HepG2 (cell line): ENCODE data around the gene RSPH10B. TPM values are rescaled to one million over a fixed set of nuclear protein-coding genes. Genes with fewer than 3 reads are reported as not detected.

Experiments
- ARID5B ChIP-seq: IDR thresholded peaks from 2 replicates; pipeline ENCODE4 v1.4.0; 2020; ENCODE audit warnings: mild to moderate bottlenecking, missing genetic modification reagents
- ATM ChIP-seq: fragments of 450-650 bp; IDR thresholded peaks from 2 replicates; pipeline ENCODE4 v1.7.1; 2017; ENCODE audit warnings: mild to moderate bottlenecking, borderline replicate concordance
- CBX2 ChIP-seq, 2 experiments: fragments of 200-600 bp in 1 of 2; sonication (generic); formaldehyde crosslinking in 1 of 2; IDR thresholded peaks; 2 replicates each; pipeline versions ENCODE4 v1.7.0 to v1.8.1; 2018 to 2022; ENCODE audit warnings: low read depth in 2 of 2, low read length in 1 of 2, mild to moderate bottlenecking in 1 of 2, missing genetic modification reagents in 1 of 2
- CENPX ChIP-seq: sonication (generic); formaldehyde crosslinking; IDR thresholded peaks from 2 replicates; pipeline ENCODE4 v1.9.0; 2021; ENCODE audit warnings: mild to moderate bottlenecking, missing genetic modification reagents, moderate library complexity
- GPBP1L1 ChIP-seq: sonication (generic); formaldehyde crosslinking; IDR thresholded peaks from 2 replicates; pipeline ENCODE4 v1.5.0; 2020; ENCODE audit warnings: mild to moderate bottlenecking, missing genetic modification reagents
- HDAC6 ChIP-seq: fragments of 200-600 bp; sonication (generic); IDR thresholded peaks from 2 replicates; pipeline ENCODE4 v1.7.0; 2017; ENCODE audit warnings: mild to moderate bottlenecking, antibody characterized with exemption, low read length, low read depth
- MLX ChIP-seq: IDR thresholded peaks from 2 replicates; pipeline ENCODE4 v1.6.1; 2016
- NPAS2 ChIP-seq: sonication (generic); formaldehyde crosslinking; IDR thresholded peaks from 2 replicates; pipeline ENCODE4 v1.8.0; 2022; ENCODE audit warnings: mild to moderate bottlenecking, missing genetic modification reagents, borderline replicate concordance
- SETDB1 ChIP-seq: sonication (generic); formaldehyde crosslinking; IDR thresholded peaks from 2 replicates; pipeline ENCODE4 v1.5.1; 2020; ENCODE audit warnings: missing genetic modification reagents, mild to moderate bottlenecking, borderline replicate concordance
- SIN3A ChIP-seq: IDR thresholded peaks from 2 replicates; pipeline ENCODE4 v1.6.1; 2011; ENCODE audit warnings: low read depth, mild to moderate bottlenecking, control low read depth, low read length, borderline replicate concordance
- SNAPC5 ChIP-seq: sonication (generic); formaldehyde crosslinking; IDR thresholded peaks from 2 replicates; pipeline ENCODE4 v1.8.1; 2023; ENCODE audit warnings: mild to moderate bottlenecking, missing genetic modification reagents, borderline replicate concordance
- TAF15 ChIP-seq: fragments of 200-400 bp; formaldehyde crosslinking; IDR thresholded peaks from one replicate; pipeline ENCODE4 v1.6.1; 2018; ENCODE audit warnings: mild to moderate bottlenecking, low read depth, low read length; ENCODE audit not compliant: poor library complexity, severe bottlenecking
- TBX3 ChIP-seq: fragments of 450-650 bp; IDR thresholded peaks from 2 replicates; pipeline ENCODE4 v1.6.1; 2017; ENCODE audit warnings: antibody characterized with exemption, mild to moderate bottlenecking, inconsistent platforms, borderline replicate concordance
- TCF7L2 ChIP-seq: IDR thresholded peaks from 2 replicates; pipeline ENCODE4 v1.6.1; 2011; ENCODE audit warnings: mild to moderate bottlenecking, low read depth, low read length, moderate library complexity
- WIZ ChIP-seq: sonication (generic); formaldehyde crosslinking; IDR thresholded peaks from 2 replicates; pipeline ENCODE4 v1.5.1; 2020; ENCODE audit warnings: mild to moderate bottlenecking, missing genetic modification reagents
- ZBTB20 ChIP-seq: sonication (generic); formaldehyde crosslinking; IDR thresholded peaks from 2 replicates; pipeline ENCODE4 v1.8.1; 2023; ENCODE audit warnings: missing genetic modification reagents, low read depth, mild to moderate bottlenecking, borderline replicate concordance
- ZBTB26 ChIP-seq: IDR thresholded peaks from 2 replicates; pipeline ENCODE4 v1.6.1; 2016; ENCODE audit warnings: missing compliant biosample characterization, missing genetic modification reagents, borderline replicate concordance
- ZFP36L1 ChIP-seq: sonication (generic); formaldehyde crosslinking; IDR thresholded peaks from 2 replicates; pipeline ENCODE4 v1.8.0; 2022; ENCODE audit warnings: mild to moderate bottlenecking, missing genetic modification reagents, moderate library complexity
- ZFY ChIP-seq: sonication (generic); formaldehyde crosslinking; IDR thresholded peaks from 2 replicates; pipeline ENCODE4 v1.4.0; 2020; ENCODE audit warnings: missing genetic modification reagents
- ZNF546 ChIP-seq: sonication (generic); formaldehyde crosslinking; conservative IDR thresholded peaks from 2 replicates; pipeline ENCODE4 v1.8.1; 2023; ENCODE audit warnings: mild to moderate bottlenecking, missing genetic modification reagents
- ZNF720 ChIP-seq: sonication (generic); formaldehyde crosslinking; IDR thresholded peaks from 2 replicates; pipeline ENCODE4 v1.4.0; 2020; ENCODE audit warnings: missing genetic modification reagents
- polyA plus RNA-seq, 8 experiments: library from polyadenylated mRNA; depleted of rRNA in 3 of 8; stranded (reverse) in 7 of 8; unstranded in 1 of 8; fragments of >200 nt; fragmentation: Illumina TruSeq in 4 of 8; extraction: Trizol in 4 of 8; gene quantifications; 2 replicates each; pipeline versions ENCODE4 v1.2.1 to v1.2.3, GENCODE V29; 2011 to 2016; ENCODE audit warnings: low read depth in 4 of 8, missing spikeins in 1 of 8, mixed read lengths in 1 of 8; ENCODE audit not compliant: insufficient read depth in 1 of 8
- total RNA-seq, 5 experiments: library from RNA; depleted of rRNA; stranded (reverse); fragments of >200 nt; fragmentation: Illumina TruSeq; extraction: Trizol; gene quantifications; 2 replicates each; pipeline ENCODE4 v1.2.3, GENCODE V29; 2016; ENCODE audit warnings: low read depth in 1 of 5

RSPH10B gene
- total and polyA plus RNA-seq, 2 of the 13 experiments (the other 11 are each of a cell fraction or from before 2014, with no cell fraction given) = not detected

- TF ChIP-seq ARID5B (CRISPR knock-in tag) (peak; percentile 56), ZFP36L1 (CRISPR knock-in tag) (peak; percentile 100), WIZ (CRISPR knock-in tag) (peak; percentile 98), ZBTB26 (CRISPR knock-in tag) (peak; percentile 80), ZNF546 (CRISPR knock-in tag) (peak; percentile 100), GPBP1L1 (CRISPR knock-in tag) (no peak), ZNF720 (CRISPR knock-in tag) (peak; percentile 72; the same call in 1 of the 2 replicates), ZBTB20 (CRISPR knock-in tag) (peak; percentile 98; the same call in 1 of the 2 replicates), SNAPC5 (CRISPR knock-in tag) (peak; percentile 95), ZFY (CRISPR knock-in tag) (peak; percentile 98), MLX (CRISPR knock-in tag) (peak; percentile 80), SIN3A (peak; percentile 92; the same call in 1 of the 2 replicates), SETDB1 (CRISPR knock-in tag) (peak; percentile 95), NPAS2 (CRISPR knock-in tag) (no peak), HDAC6 (no peak), CBX2 (IDR thresholded peaks at IDR 0.05; ENCODE audit: low read depth, low read length) (no peak), CBX2 (CRISPR knock-in tag; IDR thresholded peaks at IDR 0.05; ENCODE audit: low read depth) (peak; percentile 83; the same call in 1 of the 2 replicates), CENPX (CRISPR knock-in tag) (no peak), TAF15 (no peak), TBX3 (peak; percentile 59; the same call in 1 of the 2 replicates), TCF7L2 (no peak), ATM (no peak)
Measured at GRCh38 chr7:6008668-6009611, 38.5 kb upstream of the RSPH10B start, which contains the start of the genes AIMP2 and PMS2 (continued).
